ENCODE measurements around the gene FOXI1. TPM values are rescaled to one million over a fixed set of nuclear protein-coding genes. Genes with fewer than 3 reads are reported as not detected.

Gene FOXI1
- total RNA-seq, result not detected in 2 replicates

DNA sequence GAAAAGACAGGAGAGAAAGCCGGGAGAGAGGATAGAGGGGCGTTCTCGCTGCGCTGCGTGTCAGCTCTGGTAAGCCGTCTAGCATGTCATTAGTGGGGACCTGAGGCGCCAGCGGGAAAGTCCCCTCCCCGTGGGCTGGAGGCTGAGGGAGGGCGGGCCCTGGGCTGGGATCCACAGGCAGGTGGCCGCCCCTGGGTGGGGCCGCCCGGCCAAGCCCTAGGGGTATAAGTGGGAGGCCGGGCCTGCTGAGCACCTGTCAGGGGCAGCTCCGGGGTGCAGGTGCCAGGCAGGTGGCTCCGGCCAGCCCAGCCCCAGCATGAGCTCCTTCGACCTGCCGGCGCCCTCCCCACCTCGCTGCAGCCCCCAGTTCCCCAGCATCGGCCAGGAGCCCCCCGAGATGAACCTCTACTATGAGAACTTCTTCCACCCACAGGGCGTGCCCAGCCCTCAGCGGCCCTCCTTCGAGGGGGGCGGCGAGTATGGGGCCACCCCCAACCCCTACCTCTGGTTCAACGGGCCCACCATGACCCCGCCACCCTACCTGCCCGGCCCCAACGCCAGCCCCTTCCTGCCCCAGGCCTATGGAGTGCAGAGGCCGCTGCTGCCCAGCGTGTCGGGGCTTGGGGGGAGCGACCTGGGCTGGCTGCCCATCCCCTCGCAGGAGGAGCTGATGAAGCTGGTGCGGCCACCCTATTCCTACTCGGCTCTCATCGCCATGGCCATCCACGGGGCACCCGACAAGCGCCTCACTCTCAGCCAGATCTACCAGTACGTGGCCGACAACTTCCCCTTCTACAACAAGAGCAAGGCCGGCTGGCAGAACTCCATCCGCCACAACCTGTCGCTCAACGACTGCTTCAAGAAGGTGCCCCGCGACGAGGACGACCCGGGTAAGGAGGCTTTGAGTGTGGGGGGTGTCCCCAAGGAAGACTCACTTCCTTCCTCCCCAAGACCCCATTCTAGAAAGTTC, at the start of gene FOXI1:
Gene FOXI1, plus strand, starts transcription at position 256 of the 970 bp plus-strand sequence. Its CDS starts 61 bp downstream, at position 317.
- TF ChIP-seq CTCF (IDR thresholded peaks at IDR 0.05; ENCODE audit: extremely low read depth, low read depth, low read length), result no peak
- no peak within 1 kb of the TSS for H3K4me3 ChIP-seq (ENCODE audit: insufficient read depth, low read length)

DNA sequence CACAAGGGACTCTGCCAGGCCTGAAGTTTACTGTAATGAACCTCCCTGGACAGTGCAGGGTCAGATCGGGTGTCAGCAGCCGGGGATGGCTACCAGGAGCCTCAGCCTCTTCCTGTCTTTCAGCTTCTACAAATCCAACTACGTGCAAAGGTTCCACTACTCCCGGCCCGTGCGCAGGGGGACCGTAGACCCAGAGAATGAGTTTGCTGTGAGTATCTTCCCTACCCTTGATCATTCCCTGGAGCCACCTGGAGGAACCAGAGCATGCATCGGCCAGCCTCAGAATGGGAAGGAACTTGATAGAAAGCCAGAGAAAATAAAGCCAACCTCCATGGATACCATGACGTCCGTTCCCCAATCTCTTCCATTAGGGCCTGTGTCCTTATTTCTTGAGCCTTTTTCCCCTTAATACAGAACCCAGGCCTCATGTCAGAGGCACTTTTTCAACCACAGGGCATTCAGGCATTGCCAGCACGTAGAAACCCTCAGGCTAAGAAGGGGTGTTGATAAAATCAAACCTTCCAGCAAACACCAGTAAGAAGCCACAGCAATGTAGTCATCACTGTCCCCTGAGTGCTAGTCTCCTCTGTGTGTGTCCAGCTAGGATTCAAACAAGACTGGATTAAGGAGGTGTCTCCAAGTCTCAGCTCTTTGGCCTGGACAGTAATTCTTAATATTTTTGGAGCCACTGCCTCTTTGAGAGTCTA, 49.0 kb upstream of the FOXI1 start:
- no peak overlapping the region for H3K4me3 ChIP-seq (ENCODE audit: insufficient read depth, low read length)
- H3K4me2 ChIP-seq (ENCODE audit: insufficient read depth, low read length), result no peak overlapping the region
- no peaks in the 10 kb centered on the region for H3K79me2 ChIP-seq (ENCODE audit: insufficient read depth, low read length)
- peaks cover 8% of the 10 kb centered on the region for H3K4me1 ChIP-seq (ENCODE audit: insufficient read depth, low read length)
- H3K36me3 ChIP-seq (ENCODE audit: insufficient read depth, low read length), result no peaks in the 10 kb centered on the region
- no peak overlapping the region for H2AFZ ChIP-seq (ENCODE audit: low read length)
- no peak for TF ChIP-seq CTCF (IDR thresholded peaks at IDR 0.05; ENCODE audit: extremely low read depth, low read depth, low read length)
- no peaks in the 10 kb centered on the region for H4K20me1 ChIP-seq (ENCODE audit: insufficient read depth, low read length)
- DNase-seq (ENCODE audit: insufficient read length, low spot score, missing footprints), result no peak
- H3K27ac ChIP-seq (ENCODE audit: low read depth, low read length), result no peak overlapping the region
- no peaks in the 10 kb centered on the region for H3K9me3 ChIP-seq (ENCODE audit: low read depth, low read length)
- H3K27me3 ChIP-seq (ENCODE audit: insufficient read depth, low read length), result no peaks in the 10 kb centered on the region

More for the DNA sequence above, at the start of gene FOXI1:
- no peaks in the 10 kb centered on the region for H3K4me1 ChIP-seq (ENCODE audit: insufficient read depth, low read length)
- H3K9me3 ChIP-seq (ENCODE audit: low read depth, low read length), result no peaks in the 10 kb centered on the region
- H3K27me3 ChIP-seq (ENCODE audit: insufficient read depth, low read length), result no peaks in the 10 kb centered on the region
- H2AFZ ChIP-seq (ENCODE audit: low read length), result no peak within 1 kb of the TSS
- H3K4me2 ChIP-seq (ENCODE audit: insufficient read depth, low read length), result no peak within 1 kb of the TSS
- no peak for DNase-seq (ENCODE audit: insufficient read length, low spot score, missing footprints)
- no peaks in the 10 kb centered on the region for H3K36me3 ChIP-seq (ENCODE audit: insufficient read depth, low read length)
- no peaks in the 10 kb centered on the region for H4K20me1 ChIP-seq (ENCODE audit: insufficient read depth, low read length)
- H3K27ac ChIP-seq (ENCODE audit: low read depth, low read length), result no peak within 1 kb of the TSS
- no peaks in the 10 kb centered on the region for H3K79me2 ChIP-seq (ENCODE audit: insufficient read depth, low read length)

- Histone ChIP-seq H3K79me2 (ENCODE audit: insufficient read depth, low read length) (no peaks in the 10 kb centered on the region), H2AFZ (ENCODE audit: low read length) (no peak overlapping the region), H3K9me3 (ENCODE audit: low read depth, low read length) (no peaks in the 10 kb centered on the region), H3K4me2 (ENCODE audit: insufficient read depth, low read length) (no peak overlapping the region), H3K4me1 (ENCODE audit: insufficient read depth, low read length) (peaks cover 8% of the 10 kb centered on the region), H3K27ac (ENCODE audit: low read depth, low read length) (no peak overlapping the region), H3K4me3 (ENCODE audit: insufficient read depth, low read length) (no peak overlapping the region), H3K36me3 (ENCODE audit: insufficient read depth, low read length) (no peaks in the 10 kb centered on the region), H4K20me1 (ENCODE audit: insufficient read depth, low read length) (no peaks in the 10 kb centered on the region), H3K27me3 (ENCODE audit: insufficient read depth, low read length) (no peaks in the 10 kb centered on the region)
- no peak for DNase-seq (ENCODE audit: insufficient read length, low spot score, missing footprints)
- no peak for TF ChIP-seq CTCF (IDR thresholded peaks at IDR 0.05; ENCODE audit: extremely low read depth, low read depth, low read length)
Measured at GRCh38 chr5:170057311-170057710, 48.4 kb upstream of the FOXI1 start.

GRCh38 chr5:170059221-170059620, 46.5 kb upstream of the FOXI1 start:
- TF ChIP-seq CTCF (IDR thresholded peaks at IDR 0.05; ENCODE audit: extremely low read depth, low read depth, low read length), result no peak
- no peak overlapping the region for H3K4me3 ChIP-seq (ENCODE audit: insufficient read depth, low read length)
- no peak overlapping the region for H2AFZ ChIP-seq (ENCODE audit: low read length)
- H3K27ac ChIP-seq (ENCODE audit: low read depth, low read length), result no peak overlapping the region
- no peaks in the 10 kb centered on the region for H4K20me1 ChIP-seq (ENCODE audit: insufficient read depth, low read length)
- no peak for DNase-seq (ENCODE audit: insufficient read length, low spot score, missing footprints)
- H3K79me2 ChIP-seq (ENCODE audit: insufficient read depth, low read length), result no peaks in the 10 kb centered on the region
- peaks cover 8% of the 10 kb centered on the region for H3K4me1 ChIP-seq (ENCODE audit: insufficient read depth, low read length)
- no peak overlapping the region for H3K4me2 ChIP-seq (ENCODE audit: insufficient read depth, low read length)
- no peaks in the 10 kb centered on the region for H3K9me3 ChIP-seq (ENCODE audit: low read depth, low read length)
- H3K27me3 ChIP-seq (ENCODE audit: insufficient read depth, low read length), result no peaks in the 10 kb centered on the region
- no peaks in the 10 kb centered on the region for H3K36me3 ChIP-seq (ENCODE audit: insufficient read depth, low read length)

Measured in osteoblast (primary cell).